ENCODE results near the gene SPNS2. TPM values are rescaled to one million over a fixed set of nuclear protein-coding genes. Genes with fewer than 3 reads are reported as not detected.
A peak's percentile ranks its signal among the peaks of the same experiment; 100 is the strongest.

SPNS2 gene
- total RNA-seq, 1 donor from 2014 or later: 0.34 TPM

DNA sequence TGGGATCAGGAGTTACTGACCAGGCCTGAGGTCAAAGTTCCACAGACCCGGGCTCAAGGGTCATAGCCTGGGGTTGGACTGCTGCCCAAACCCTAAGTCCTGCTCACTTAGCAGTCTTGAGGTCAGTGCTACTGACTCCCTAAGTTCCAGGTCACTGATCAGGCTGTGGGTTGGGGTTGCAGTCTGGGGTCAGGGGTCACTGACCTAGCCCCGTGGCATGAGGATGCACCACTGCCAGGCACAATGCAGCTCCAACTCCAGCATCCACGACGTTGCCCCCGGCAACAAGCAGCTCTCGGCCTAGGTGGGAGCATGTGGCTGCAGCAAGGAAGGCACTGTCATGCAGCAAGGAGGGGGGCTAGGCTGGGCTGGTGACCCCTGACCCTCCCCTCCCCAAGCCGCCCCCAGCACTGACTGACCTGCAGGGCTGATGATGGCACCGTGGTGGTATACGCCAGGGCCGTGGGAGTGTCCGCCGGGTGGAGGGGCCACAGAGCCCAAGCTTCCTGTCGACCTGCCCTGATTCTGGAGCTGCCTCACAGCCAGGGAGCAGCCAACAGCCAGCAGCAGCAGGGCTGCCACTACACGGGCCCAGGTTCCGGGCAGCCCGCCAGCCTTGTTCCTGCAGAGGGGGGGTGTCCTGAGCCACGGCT, 60.6 kb downstream of the SPNS2 start:
- peaks cover 11% of the 10 kb centered on the region for H3F3A ChIP-seq (ENCODE audit: low read depth)
- H3K27ac ChIP-seq: no peak overlapping the region
- H3K9ac ChIP-seq: no peak overlapping the region
- no peak overlapping the region for H2AFZ ChIP-seq (replicated peaks)
- H3K4me2 ChIP-seq: no peak overlapping the region
- no peaks in the 10 kb centered on the region for H3K36me3 ChIP-seq
- peaks cover 36% of the 10 kb centered on the region for H3K4me1 Mint-ChIP-seq
- peaks cover 9% of the 10 kb centered on the region for H3K79me2 ChIP-seq (ENCODE audit: low read depth)
- H3K4me3 Mint-ChIP-seq: no peak overlapping the region
- H4K20me1 ChIP-seq (ENCODE audit: low read depth): peaks cover 4% of the 10 kb centered on the region
- H3K4me1 ChIP-seq: peaks cover 15% of the 10 kb centered on the region
- H3K9me3 ChIP-seq (ENCODE audit: low read depth): no peaks in the 10 kb centered on the region
- H3K36me3 Mint-ChIP-seq: no peaks in the 10 kb centered on the region
- TF ChIP-seq, protein P1, sequence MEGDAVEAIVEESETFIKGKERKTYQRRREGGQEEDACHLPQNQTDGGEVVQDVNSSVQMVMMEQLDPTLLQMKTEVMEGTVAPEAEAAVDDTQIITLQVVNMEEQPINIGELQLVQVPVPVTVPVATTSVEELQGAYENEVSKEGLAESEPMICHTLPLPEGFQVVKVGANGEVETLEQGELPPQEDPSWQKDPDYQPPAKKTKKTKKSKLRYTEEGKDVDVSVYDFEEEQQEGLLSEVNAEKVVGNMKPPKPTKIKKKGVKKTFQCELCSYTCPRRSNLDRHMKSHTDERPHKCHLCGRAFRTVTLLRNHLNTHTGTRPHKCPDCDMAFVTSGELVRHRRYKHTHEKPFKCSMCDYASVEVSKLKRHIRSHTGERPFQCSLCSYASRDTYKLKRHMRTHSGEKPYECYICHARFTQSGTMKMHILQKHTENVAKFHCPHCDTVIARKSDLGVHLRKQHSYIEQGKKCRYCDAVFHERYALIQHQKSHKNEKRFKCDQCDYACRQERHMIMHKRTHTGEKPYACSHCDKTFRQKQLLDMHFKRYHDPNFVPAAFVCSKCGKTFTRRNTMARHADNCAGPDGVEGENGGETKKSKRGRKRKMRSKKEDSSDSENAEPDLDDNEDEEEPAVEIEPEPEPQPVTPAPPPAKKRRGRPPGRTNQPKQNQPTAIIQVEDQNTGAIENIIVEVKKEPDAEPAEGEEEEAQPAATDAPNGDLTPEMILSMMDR (IDR thresholded peaks at IDR 0.05): no peak
- TF ChIP-seq EZH2 (IDR thresholded peaks at IDR 0.05): no peak
- no peak for TF ChIP-seq EZH2phosphoT487 (IDR thresholded peaks at IDR 0.05)
- H3K9me3 Mint-ChIP-seq: no peaks in the 10 kb centered on the region
- no peak overlapping the region for H3K4me3 ChIP-seq
- peaks cover 4% of the 10 kb centered on the region for H3K27me3 ChIP-seq
- DNase-seq (ENCODE audit: low spot score): no peak
- H3K27me3 Mint-ChIP-seq (ENCODE audit: insufficient read depth, low read depth): peaks cover 15% of the 10 kb centered on the region
- H3K27ac Mint-ChIP-seq: no peak overlapping the region

DNA sequence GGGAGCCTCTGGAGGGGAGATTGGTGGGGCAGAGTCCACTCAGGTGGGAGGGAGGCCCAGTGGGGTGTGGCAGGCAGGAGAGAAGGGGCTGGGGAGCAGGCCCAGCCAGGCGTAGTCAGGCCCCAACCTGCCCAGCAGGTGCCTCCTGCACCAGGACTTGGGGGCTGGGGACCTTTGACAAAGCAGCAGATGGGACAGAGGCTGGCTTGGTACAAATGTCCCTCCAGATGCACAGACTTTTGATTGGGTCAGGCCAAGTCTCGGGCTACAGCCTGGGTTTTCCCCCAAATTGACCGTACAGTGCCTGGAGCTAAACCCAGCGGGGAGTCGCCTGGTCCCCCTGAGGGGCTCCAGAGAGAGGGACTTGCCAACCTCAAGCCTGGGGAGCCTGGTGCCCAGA, 61.3 kb downstream of the SPNS2 start:
- Mint-ChIP-seq H3K4me3 (no peak overlapping the region), H3K27me3 (ENCODE audit: insufficient read depth, low read depth) (peaks cover 12% of the 10 kb centered on the region), H3K36me3 (no peaks in the 10 kb centered on the region), H3K27ac (no peak overlapping the region), H3K9me3 (no peaks in the 10 kb centered on the region), H3K4me1 (peaks cover 31% of the 10 kb centered on the region)
- H3K9me3 ChIP-seq (ENCODE audit: low read depth): no peaks in the 10 kb centered on the region
- peaks cover 4% of the 10 kb centered on the region for H3K27me3 ChIP-seq
- H4K20me1 ChIP-seq (ENCODE audit: low read depth): peaks cover under 1% of the 10 kb centered on the region
- no peak for DNase-seq (ENCODE audit: low spot score)
- H3K4me1 ChIP-seq: peaks cover 10% of the 10 kb centered on the region
- no peaks in the 10 kb centered on the region for H3K36me3 ChIP-seq
- H3K79me2 ChIP-seq (ENCODE audit: low read depth): peaks cover 2% of the 10 kb centered on the region
- H3K4me3 ChIP-seq: no peak overlapping the region
- H3K4me2 ChIP-seq: no peak overlapping the region
- TF ChIP-seq EZH2 (IDR thresholded peaks at IDR 0.05) (no peak), EZH2phosphoT487 (IDR thresholded peaks at IDR 0.05) (no peak)
- TF ChIP-seq, protein P1 (IDR thresholded peaks at IDR 0.05): no peak
- H3K9ac ChIP-seq: no peak overlapping the region
- H3K27ac ChIP-seq: no peak overlapping the region
- peaks cover 11% of the 10 kb centered on the region for H3F3A ChIP-seq (ENCODE audit: low read depth)
- H2AFZ ChIP-seq (replicated peaks): no peak overlapping the region

DNA sequence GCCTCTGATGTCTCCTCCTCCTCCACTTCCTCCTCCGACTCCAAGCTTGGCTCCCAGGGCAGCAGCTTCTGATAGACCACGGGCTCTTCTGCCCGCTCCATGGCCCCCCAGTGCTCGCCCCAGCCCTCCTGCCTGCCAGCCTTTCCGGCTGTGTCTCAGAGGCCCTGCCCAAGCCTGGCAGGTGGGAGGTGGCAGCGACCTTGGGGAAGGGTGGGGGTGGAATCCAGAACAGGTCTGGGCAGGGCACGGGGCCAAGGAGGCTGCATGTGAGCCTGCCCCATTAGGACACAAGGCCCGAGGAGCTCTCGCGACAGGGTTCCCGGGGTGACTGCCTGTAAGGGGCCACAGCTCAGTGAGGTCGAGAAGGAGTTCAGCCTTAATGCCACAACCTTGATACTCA, 61.7 kb downstream of the SPNS2 start, which contains the start of gene GGT6:
Gene GGT6 (minus strand): TSS at position 157 of the 400 bp plus-strand sequence. CDS start 56 bp downstream, at position 101.
- Histone ChIP-seq H3K79me2 (ENCODE audit: low read depth) (no peaks in the 10 kb centered on the region), H2AFZ (replicated peaks) (no peak within 1 kb of the TSS), H3F3A (ENCODE audit: low read depth) (peaks cover 11% of the 10 kb centered on the region), H3K9me3 (ENCODE audit: low read depth) (no peaks in the 10 kb centered on the region), H3K27me3 (peaks cover 4% of the 10 kb centered on the region), H3K4me2 (no peak within 1 kb of the TSS), H4K20me1 (ENCODE audit: low read depth) (no peaks in the 10 kb centered on the region), H3K27ac (no peak within 1 kb of the TSS), H3K36me3 (no peaks in the 10 kb centered on the region), H3K9ac (no peak within 1 kb of the TSS), H3K4me1 (peaks cover 10% of the 10 kb centered on the region), H3K4me3 (no peak within 1 kb of the TSS)
- H3K36me3 Mint-ChIP-seq: no peaks in the 10 kb centered on the region
- H3K9me3 Mint-ChIP-seq: no peaks in the 10 kb centered on the region
- DNase-seq (ENCODE audit: low spot score): no peak
- TF ChIP-seq EZH2 (IDR thresholded peaks at IDR 0.05): no peak
- TF ChIP-seq EZH2phosphoT487 (IDR thresholded peaks at IDR 0.05): no peak
- TF ChIP-seq, protein P1 (IDR thresholded peaks at IDR 0.05): no peak
- H3K4me1 Mint-ChIP-seq: peaks cover 31% of the 10 kb centered on the region
- peak within 1 kb of the TSS; percentile 5 for H3K27ac Mint-ChIP-seq
- H3K4me3 Mint-ChIP-seq: no peak within 1 kb of the TSS
- H3K27me3 Mint-ChIP-seq (ENCODE audit: insufficient read depth, low read depth): peaks cover 12% of the 10 kb centered on the region

Measured in neural progenitor cell (in vitro differentiated cells).